Chondrocyte (in vitro differentiated cells): Measurements from ENCODE around the gene FOXO4. TPM values are rescaled to one million over a fixed set of nuclear protein-coding genes. Genes with fewer than 3 reads are reported as not detected.

Experiments used
- DNase-seq: peaks from one replicate; pipeline ENCODE4 v3.0.0; 2021; ENCODE audit warnings: mixed read lengths, low spot score
- H3K27ac Mint-ChIP-seq: one replicate; pipeline ENCODE4 v1.8.0; 2021; ENCODE audit warnings: mild to moderate bottlenecking, moderate library complexity, mixed read lengths; ENCODE audit not compliant: unreplicated experiment
- H3K27me3 Mint-ChIP-seq: 2 replicates; pipeline ENCODE4 v1.8.0; 2021; ENCODE audit warnings: low read depth, mixed read lengths
- H3K36me3 Mint-ChIP-seq: 2 replicates; pipeline ENCODE4 v1.8.0; 2021; ENCODE audit warnings: low read depth, mixed read lengths
- H3K4me1 Mint-ChIP-seq: 2 replicates; pipeline ENCODE4 v1.8.0; 2021; ENCODE audit warnings: low read depth, mild to moderate bottlenecking, mixed read lengths
- H3K4me3 Mint-ChIP-seq: one replicate; pipeline ENCODE4 v1.8.0; 2021; ENCODE audit warnings: mild to moderate bottlenecking, moderate library complexity, mixed read lengths; ENCODE audit not compliant: unreplicated experiment
- H3K9me3 Mint-ChIP-seq: 2 replicates; pipeline ENCODE4 v1.8.0; 2021; ENCODE audit warnings: low read depth, mixed read lengths
- total RNA-seq: library from RNA; stranded (reverse); gene quantifications from 3 replicates; pipeline ENCODE4 v1.2.1, GENCODE V29; 2021
- TF ChIP-seq, protein P1 (sequence below): fragments of 200-600 bp; sonication (generic); IDR thresholded peaks from 2 replicates; pipeline ENCODE4 v1.5.0; 2021; ENCODE audit warnings: antibody characterized with exemption, mild to moderate bottlenecking, moderate library complexity

The FOXO4 gene
- total RNA-seq, 1 donor from 2014 or later: 9.3 TPM

- H3K4me1 Mint-ChIP-seq: peaks cover 6% of the 10 kb centered on the region
These were observed 10.0 kb downstream of the FOXO4 start for GRCh38 chrX:71105628-71106027.

DNA sequence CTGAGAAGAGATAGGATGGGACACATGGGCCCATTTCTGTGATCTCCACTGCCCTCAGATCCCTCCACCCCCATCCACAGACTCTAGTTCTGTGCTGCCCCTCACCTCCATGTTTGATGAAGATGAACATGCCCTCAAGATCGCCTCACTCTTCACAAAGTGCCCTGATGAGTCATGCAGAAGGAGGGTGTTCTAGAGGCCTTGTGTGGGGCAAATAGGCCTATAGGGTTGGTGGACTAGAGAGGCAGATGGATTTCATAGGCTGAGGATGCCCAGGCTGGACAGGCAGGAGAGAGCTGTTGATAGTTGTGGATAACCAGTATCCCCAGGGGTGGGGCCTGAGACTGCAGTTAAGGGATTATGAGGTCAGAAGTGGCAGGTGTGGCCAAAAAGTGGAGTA lies 10.8 kb downstream of the FOXO4 start, which contains the start of gene CXorf65:
CXorf65 (minus strand) TSS at position 314 of the 400 bp plus-strand sequence; CDS start at position 130, 184 bp downstream.
- H3K9me3 Mint-ChIP-seq: no peaks in the 10 kb centered on the region
- peaks cover 6% of the 10 kb centered on the region for H3K4me1 Mint-ChIP-seq
- no peaks in the 10 kb centered on the region for H3K36me3 Mint-ChIP-seq
- H3K4me3 Mint-ChIP-seq: no peak within 1 kb of the TSS
- DNase-seq: no peak
- TF ChIP-seq, protein P1, sequence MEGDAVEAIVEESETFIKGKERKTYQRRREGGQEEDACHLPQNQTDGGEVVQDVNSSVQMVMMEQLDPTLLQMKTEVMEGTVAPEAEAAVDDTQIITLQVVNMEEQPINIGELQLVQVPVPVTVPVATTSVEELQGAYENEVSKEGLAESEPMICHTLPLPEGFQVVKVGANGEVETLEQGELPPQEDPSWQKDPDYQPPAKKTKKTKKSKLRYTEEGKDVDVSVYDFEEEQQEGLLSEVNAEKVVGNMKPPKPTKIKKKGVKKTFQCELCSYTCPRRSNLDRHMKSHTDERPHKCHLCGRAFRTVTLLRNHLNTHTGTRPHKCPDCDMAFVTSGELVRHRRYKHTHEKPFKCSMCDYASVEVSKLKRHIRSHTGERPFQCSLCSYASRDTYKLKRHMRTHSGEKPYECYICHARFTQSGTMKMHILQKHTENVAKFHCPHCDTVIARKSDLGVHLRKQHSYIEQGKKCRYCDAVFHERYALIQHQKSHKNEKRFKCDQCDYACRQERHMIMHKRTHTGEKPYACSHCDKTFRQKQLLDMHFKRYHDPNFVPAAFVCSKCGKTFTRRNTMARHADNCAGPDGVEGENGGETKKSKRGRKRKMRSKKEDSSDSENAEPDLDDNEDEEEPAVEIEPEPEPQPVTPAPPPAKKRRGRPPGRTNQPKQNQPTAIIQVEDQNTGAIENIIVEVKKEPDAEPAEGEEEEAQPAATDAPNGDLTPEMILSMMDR: no peak
- H3K27ac Mint-ChIP-seq: no peak within 1 kb of the TSS
- no peaks in the 10 kb centered on the region for H3K27me3 Mint-ChIP-seq

More at GRCh38 chrX:71105628-71106027, 10.0 kb downstream of the FOXO4 start:
- H3K36me3 Mint-ChIP-seq: no peaks in the 10 kb centered on the region
- TF ChIP-seq, protein P1: no peak
- H3K4me3 Mint-ChIP-seq: no peak overlapping the region
- no peak for DNase-seq
- no peak overlapping the region for H3K27ac Mint-ChIP-seq
- no peaks in the 10 kb centered on the region for H3K27me3 Mint-ChIP-seq
- H3K9me3 Mint-ChIP-seq: no peaks in the 10 kb centered on the region

DNA sequence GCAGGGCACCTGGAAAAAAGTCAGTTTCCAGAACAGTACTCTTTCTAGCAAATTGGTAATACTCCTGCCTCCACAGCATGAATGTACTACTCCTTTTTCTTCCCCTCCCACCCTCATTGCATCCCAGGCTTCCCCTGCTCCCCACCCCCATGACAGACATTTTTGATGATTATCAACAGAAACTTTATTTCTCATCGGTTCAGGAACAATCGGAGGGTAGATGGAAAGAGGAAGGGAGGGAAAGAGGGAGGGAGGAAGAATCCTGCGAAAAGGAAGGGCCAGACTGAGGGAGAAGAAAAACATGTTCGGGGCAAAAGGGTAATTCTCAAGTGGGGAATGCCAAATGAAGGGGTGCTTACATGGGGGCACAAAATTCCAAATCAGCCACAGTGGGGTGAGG lies 11.6 kb downstream of the FOXO4 start:
- H3K9me3 Mint-ChIP-seq: no peaks in the 10 kb centered on the region
- TF ChIP-seq, protein P1: no peak
- no peak overlapping the region for H3K4me3 Mint-ChIP-seq
- peaks cover 6% of the 10 kb centered on the region for H3K4me1 Mint-ChIP-seq
- H3K27me3 Mint-ChIP-seq: no peaks in the 10 kb centered on the region
- H3K36me3 Mint-ChIP-seq: no peaks in the 10 kb centered on the region
- no peak for DNase-seq
- H3K27ac Mint-ChIP-seq: no peak overlapping the region

DNA sequence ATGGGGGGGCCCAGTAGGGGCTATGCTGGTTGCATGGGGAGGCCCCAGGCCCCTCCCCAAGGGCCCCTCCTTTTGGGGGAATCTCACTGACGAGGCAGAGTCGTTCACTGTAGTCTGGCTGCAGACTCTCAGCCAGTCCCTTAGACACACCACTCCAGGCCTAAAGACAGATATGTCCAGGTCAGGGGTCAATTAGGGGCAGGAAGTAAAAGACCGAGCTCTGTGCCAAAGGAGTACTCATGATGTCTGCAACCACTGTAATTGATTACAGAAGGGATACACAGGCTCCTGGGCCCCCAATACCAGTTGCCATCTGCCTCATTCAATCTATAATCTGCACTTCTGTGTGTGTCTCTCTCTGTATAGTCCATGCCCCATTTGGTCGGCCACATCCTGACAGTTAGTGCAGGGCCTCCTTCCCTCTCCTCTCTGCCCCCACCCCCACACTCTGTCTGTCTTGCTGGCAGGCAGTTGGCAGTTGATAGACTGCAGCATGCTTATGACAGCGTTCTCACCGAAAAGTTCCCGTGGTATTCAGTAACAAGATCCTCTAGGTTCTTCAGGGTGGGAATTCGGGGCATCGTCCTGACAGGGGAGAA lies 12.2 kb downstream of the FOXO4 start:
- H3K36me3 Mint-ChIP-seq: no peaks in the 10 kb centered on the region
- H3K27ac Mint-ChIP-seq: peak overlapping the region; percentile 22
- no peak overlapping the region for H3K4me3 Mint-ChIP-seq
- H3K27me3 Mint-ChIP-seq: no peaks in the 10 kb centered on the region
- TF ChIP-seq, protein P1: no peak
- H3K4me1 Mint-ChIP-seq: peaks cover 6% of the 10 kb centered on the region
- H3K9me3 Mint-ChIP-seq: no peaks in the 10 kb centered on the region
- no peak for DNase-seq

DNA sequence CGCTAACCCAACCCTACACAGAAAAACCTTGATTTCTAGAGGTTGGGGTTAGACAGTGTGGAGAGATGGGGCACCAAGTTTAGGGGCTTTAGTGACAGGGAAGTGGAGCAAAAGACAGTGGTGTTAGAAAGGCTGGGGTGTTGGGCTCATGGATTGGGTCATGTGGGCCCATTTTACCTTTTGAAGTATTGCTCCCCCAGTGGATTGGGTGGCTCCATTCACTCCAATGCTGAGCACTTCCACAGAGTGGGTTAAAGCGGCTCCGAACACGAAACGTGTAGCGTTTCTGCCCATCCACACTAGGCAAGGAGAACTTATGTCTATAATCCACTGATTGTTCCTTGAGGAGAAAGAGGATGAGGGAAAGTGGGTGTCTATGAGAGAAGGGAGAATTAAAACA lies 13.4 kb downstream of the FOXO4 start:
- no peaks in the 10 kb centered on the region for H3K9me3 Mint-ChIP-seq
- peaks cover 2% of the 10 kb centered on the region for H3K4me1 Mint-ChIP-seq
- TF ChIP-seq, protein P1: no peak
- H3K4me3 Mint-ChIP-seq: no peak overlapping the region
- no peak for DNase-seq
- H3K36me3 Mint-ChIP-seq: no peaks in the 10 kb centered on the region
- no peaks in the 10 kb centered on the region for H3K27me3 Mint-ChIP-seq
- no peak overlapping the region for H3K27ac Mint-ChIP-seq
